ENCODE measurements around the gene MOB1B.
"Not testable (repeated sequence)": the region's sequence is repeated elsewhere in the genome, so short reads cannot be mapped to it uniquely, and the experiment has no call there.

MOB1B gene

GRCh38 chr4:71009890-71010588 is 107.9 kb downstream of the MOB1B start:
- peak; percentile 4 for DNase-seq

- DNase-seq, result no peak
Observed at GRCh38 chr4:71011451-71011850, 109.3 kb downstream of the MOB1B start.

GRCh38 chr4:71017391-71017790 is 115.2 kb downstream of the MOB1B start:
- DNase-seq, result not testable (repeated sequence)

- no peak for DNase-seq
Observed at GRCh38 chr4:71020611-71021010, 118.4 kb downstream of the MOB1B start.

- no peak for DNase-seq
Observed at GRCh38 chr4:71025654-71026053, 123.5 kb downstream of the MOB1B start.

GRCh38 chr4:71026086-71026485 is 123.9 kb downstream of the MOB1B start:
- no peak for DNase-seq

- no peak for DNase-seq
Observed at GRCh38 chr4:71027611-71028010, 125.4 kb downstream of the MOB1B start.

GRCh38 chr4:71029504-71029903 is 127.3 kb downstream of the MOB1B start:
- DNase-seq, result no peak

GRCh38 chr4:71032106-71032505 is 129.9 kb downstream of the MOB1B start:
- not testable (repeated sequence) for DNase-seq
